Tibial artery (tissue), 4 donors: Measurements from ENCODE around the gene KLHL29.
A peak's percentile ranks its signal among the peaks of the same experiment; 100 is the strongest.

Experiments used
- DNase-seq, 2 donors: peaks; one replicate each; pipeline ENCODE4 v3.0.0-alpha.2; 2019
- H3K27ac ChIP-seq, 2 donors: fragments of 200-600 bp; sonication (generic) in 1 of 2; 1 replicate in 1 of 2; 2 replicates in 1 of 2; pipeline ENCODE4 v1.5.1; 2018 to 2019; ENCODE audit warnings: mild to moderate bottlenecking in 1 of 2
- H3K27me3 ChIP-seq, 2 donors: fragments of 200-600 bp; sonication (generic) in 1 of 2; one replicate each; pipeline versions ENCODE4 v1.5.1 to v1.6.0; 2016 to 2019
- H3K36me3 ChIP-seq, 3 donors: fragments of 200-600 bp; sonication (generic) in 2 of 3; one replicate each; pipeline ENCODE4 v1.5.1; 2016 to 2019; ENCODE audit warnings: mild to moderate bottlenecking in 2 of 3
- H3K4me1 ChIP-seq, 4 donors: fragments of 200-600 bp; sonication (generic) in 2 of 4; 1 replicate in 3 of 4; 2 replicates in 1 of 4; pipeline ENCODE4 v1.5.1; 2016 to 2019
- H3K4me3 ChIP-seq, 2 donors: fragments of 200-600 bp; sonication (generic) in 1 of 2; 1 replicate in 1 of 2; 2 replicates in 1 of 2; pipeline ENCODE4 v1.5.1; 2018 to 2019; ENCODE audit warnings: mild to moderate bottlenecking in 2 of 2
- H3K9me3 ChIP-seq, 3 donors: fragments of 200-600 bp; sonication (generic) in 1 of 3; one replicate each; pipeline ENCODE4 v1.5.1; 2016 to 2019
- CTCF ChIP-seq, 2 experiments: fragments of 200-600 bp in 1 of 2; fragments of 450-650 bp in 1 of 2; IDR thresholded peaks; one replicate each; pipeline ENCODE4 v1.5.1; 2017 to 2019; ENCODE audit warnings: antibody characterized with exemption in 2 of 2, mild to moderate bottlenecking in 1 of 2, moderate library complexity in 1 of 2
- intact Hi-C: fragments of 100-400 bp; cut with DNase I; formaldehyde crosslinking; loops from one replicate; pipeline ENCODE4 v1.15.0; 2023; ENCODE audit warnings: low total_unique reads

The KLHL29 gene

GRCh38 chr2:23599667-23600066 is 214.7 kb downstream of the KLHL29 start:
- no peaks in the 10 kb centered on the region for H3K36me3 ChIP-seq
- DNase-seq, result peak in 1 of 2 donors; percentile 20
- H3K4me3 ChIP-seq, result no peak overlapping the region
- no peaks in the 10 kb centered on the region for H3K9me3 ChIP-seq
- no peak overlapping the region for H3K27ac ChIP-seq
- TF ChIP-seq CTCF (IDR thresholded peaks at IDR 0.05), result no peak
- intact Hi-C loops, result no loop called here
- H3K4me1 ChIP-seq, result peaks cover 0 to 44% (median 19%) of the 10 kb centered on the region in 4 donors
- H3K27me3 ChIP-seq, result no peaks in the 10 kb centered on the region

- peaks cover 0 to 40% (median 16%) of the 10 kb centered on the region in 4 donors for H3K4me1 ChIP-seq
- H3K36me3 ChIP-seq, result no peaks in the 10 kb centered on the region
- intact Hi-C loops, result no loop called here
- DNase-seq, result no peak
- no peak overlapping the region for H3K27ac ChIP-seq
- no peak overlapping the region for H3K4me3 ChIP-seq
- TF ChIP-seq CTCF (IDR thresholded peaks at IDR 0.05), result no peak
- H3K27me3 ChIP-seq, result no peaks in the 10 kb centered on the region
- no peaks in the 10 kb centered on the region for H3K9me3 ChIP-seq
Measured at GRCh38 chr2:23600346-23600745, 215.4 kb downstream of the KLHL29 start.

- no peak for TF ChIP-seq CTCF (IDR thresholded peaks at IDR 0.05)
- intact Hi-C loops, result no loop called here
- peak overlapping the region; percentile 70 to 74 for H3K27ac ChIP-seq
- H3K27me3 ChIP-seq, result no peaks in the 10 kb centered on the region
- no peaks in the 10 kb centered on the region for H3K9me3 ChIP-seq
- no peak for DNase-seq
- no peaks in the 10 kb centered on the region for H3K36me3 ChIP-seq
- peaks cover 0 to 29% (median 6%) of the 10 kb centered on the region in 4 donors for H3K4me1 ChIP-seq
- no peak overlapping the region for H3K4me3 ChIP-seq
Measured at GRCh38 chr2:23601301-23601965, 216.5 kb downstream of the KLHL29 start.

GRCh38 chr2:23602116-23602515 is 217.1 kb downstream of the KLHL29 start:
- peaks cover 0 to 23% (median 4%) of the 10 kb centered on the region in 4 donors for H3K4me1 ChIP-seq
- no peaks in the 10 kb centered on the region for H3K9me3 ChIP-seq
- no peak overlapping the region for H3K4me3 ChIP-seq
- H3K27me3 ChIP-seq, result no peaks in the 10 kb centered on the region
- TF ChIP-seq CTCF (IDR thresholded peaks at IDR 0.05), result no peak
- peak overlapping the region; percentile 70 to 74 for H3K27ac ChIP-seq
- DNase-seq, result peak; percentile 75 to 93
- H3K36me3 ChIP-seq, result no peaks in the 10 kb centered on the region
- intact Hi-C loops, result no loop called here

GRCh38 chr2:23603156-23603555 is 218.2 kb downstream of the KLHL29 start:
- no peaks in the 10 kb centered on the region for H3K36me3 ChIP-seq
- no peak overlapping the region for H3K4me3 ChIP-seq
- H3K4me1 ChIP-seq, result peaks cover 0 to 23% (median 4%) of the 10 kb centered on the region in 4 donors
- no peaks in the 10 kb centered on the region for H3K9me3 ChIP-seq
- TF ChIP-seq CTCF (IDR thresholded peaks at IDR 0.05), result no peak
- peak overlapping the region; percentile 70 to 74 for H3K27ac ChIP-seq
- no peak for DNase-seq
- H3K27me3 ChIP-seq, result no peaks in the 10 kb centered on the region
- intact Hi-C loops, result no loop called here
